HG03060 (cell line): ENCODE results near the gene ACKR1.
A peak's percentile ranks its signal among the peaks of the same experiment; 100 is the strongest.

Experiments
- ATAC-seq: cut with Tn5 transposase; IDR thresholded peaks from one replicate; pipeline ENCODE4 v1.9.1; 2021; ENCODE audit warnings: low read depth, moderate number of reproducible peaks; ENCODE audit not compliant: unreplicated experiment

Gene ACKR1

GRCh38 chr1:159218649-159219636 lies 14.3 kb downstream of the ACKR1 start:
- no peak for ATAC-seq

- ATAC-seq, result no peak
Observed at GRCh38 chr1:159222075-159222865, 17.6 kb downstream of the ACKR1 start.

- ATAC-seq, result no peak
Observed at GRCh38 chr1:159223004-159223403, 18.3 kb downstream of the ACKR1 start.

GRCh38 chr1:159228554-159228953 lies 23.9 kb downstream of the ACKR1 start:
- ATAC-seq, result no peak

- ATAC-seq, result no peak
Observed at GRCh38 chr1:159229260-159229885, 24.7 kb downstream of the ACKR1 start.

GRCh38 chr1:159229896-159230295 lies 25.2 kb downstream of the ACKR1 start:
- no peak for ATAC-seq

- peak; percentile 53 for ATAC-seq
Observed at GRCh38 chr1:159239551-159240220, 35.0 kb downstream of the ACKR1 start.

- no peak for ATAC-seq
Observed at GRCh38 chr1:159247266-159247665, 42.6 kb downstream of the ACKR1 start.

GRCh38 chr1:159248311-159248710 lies 43.6 kb downstream of the ACKR1 start:
- no peak for ATAC-seq

GRCh38 chr1:159250638-159251216 lies 46.1 kb downstream of the ACKR1 start:
- no peak for ATAC-seq
